Testis (tissue), 3 donors: ENCODE measurements around the gene RRP1B. TPM values are rescaled to one million over a fixed set of nuclear protein-coding genes. Genes with fewer than 3 reads are reported as not detected.
A peak's percentile ranks its signal among the peaks of the same experiment; 100 is the strongest.

ENCODE experiments used
- DNase-seq: peaks from one replicate; pipeline ENCODE4 v3.0.0-alpha.2; 2019
- H3K27ac ChIP-seq, 2 donors: fragments of 200-600 bp; sonication (generic); one replicate each; pipeline ENCODE4 v1.5.1; 2019
- H3K27me3 ChIP-seq: fragments of 200-600 bp; sonication (generic); one replicate; pipeline ENCODE4 v1.5.1; 2019
- H3K36me3 ChIP-seq: fragments of 200-600 bp; sonication (generic); one replicate; pipeline ENCODE4 v1.5.1; 2017; ENCODE audit warnings: low read depth; ENCODE audit errors: missing control alignments
- H3K4me1 ChIP-seq: fragments of 200-600 bp; sonication (generic); one replicate; pipeline ENCODE4 v1.5.1; 2019
- H3K4me3 ChIP-seq, 2 donors: fragments of 200-600 bp; sonication (generic); one replicate each; pipeline ENCODE4 v1.5.1; 2017 to 2019
- H3K9me3 ChIP-seq: fragments of 200-600 bp; sonication (generic); one replicate; pipeline ENCODE4 v1.5.1; 2017
- POLR2A ChIP-seq: fragments of 450-650 bp; IDR thresholded peaks from one replicate; pipeline ENCODE4 v1.6.1; 2017; ENCODE audit warnings: antibody characterized with exemption, mild to moderate bottlenecking, moderate library complexity
- WGBS, 2 donors: methylation state at CpG; one replicate each; pipeline ENCODE4 v1.1.5; 2018; 5-methylcytosine and 5-hydroxymethylcytosine counted together
- intact Hi-C: fragments of 100-400 bp; cut with DNase I; formaldehyde crosslinking; loops from one replicate; pipeline ENCODE4 v1.15.1; 2023; ENCODE audit warnings: low total_unique reads
- polyA plus RNA-seq: library from polyadenylated mRNA; stranded (reverse); fragments of 350-450 nt; fragmentation: Illumina TruSeq; extraction: RNeasy Lipid Tissue Mini Kit (QIAGEN cat#74804); gene quantifications from one replicate; pipeline ENCODE4 v1.2.3, GENCODE V29; 2014; ENCODE audit warnings: low read depth, low replicate concordance; ENCODE audit not compliant: insufficient read depth
- total RNA-seq, 2 donors: library from RNA; depleted of rRNA; stranded (reverse); fragments of >200 nt; gene quantifications; one replicate each; pipeline ENCODE4 v1.2.3, GENCODE V29; 2016
- TF ChIP-seq, protein P1 (sequence below), 3 experiments: fragments of 450-650 bp in 2 of 3; fragments of 200-600 bp in 1 of 3; sonication (generic) in 1 of 3; IDR thresholded peaks; one replicate each; pipeline ENCODE4 v1.5.1; 2016 to 2019; ENCODE audit warnings: antibody characterized with exemption in 3 of 3, mild to moderate bottlenecking in 2 of 3, moderate library complexity in 1 of 3

Gene RRP1B
- total and polyA plus RNA-seq, 3 donors from 2014 or later = 27.8 to 48.6 (median 44.8) TPM

DNA sequence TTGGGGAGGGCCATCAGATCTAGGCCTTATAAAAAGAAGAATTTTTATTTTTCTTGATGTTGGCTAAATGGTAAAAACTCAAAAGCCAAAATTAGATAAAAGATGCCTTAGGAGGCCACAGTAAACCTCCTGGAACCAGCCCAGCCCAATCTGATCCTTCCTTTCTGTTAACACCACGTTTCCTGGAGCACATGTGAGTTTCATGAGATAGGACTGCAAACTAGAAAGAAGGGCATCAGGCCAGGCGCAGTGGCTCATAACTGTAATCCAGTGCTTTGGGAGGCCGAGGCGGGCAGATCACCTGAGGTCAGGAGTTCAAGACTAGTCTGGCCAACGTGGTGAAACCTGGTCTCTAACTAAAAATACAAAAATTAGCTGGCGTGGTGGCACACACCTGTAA is 6.7 kb upstream of the RRP1B start:
- H3K4me1 ChIP-seq = no peaks in the 10 kb centered on the region
- intact Hi-C loops = no loop called here
- TF ChIP-seq, protein P1, sequence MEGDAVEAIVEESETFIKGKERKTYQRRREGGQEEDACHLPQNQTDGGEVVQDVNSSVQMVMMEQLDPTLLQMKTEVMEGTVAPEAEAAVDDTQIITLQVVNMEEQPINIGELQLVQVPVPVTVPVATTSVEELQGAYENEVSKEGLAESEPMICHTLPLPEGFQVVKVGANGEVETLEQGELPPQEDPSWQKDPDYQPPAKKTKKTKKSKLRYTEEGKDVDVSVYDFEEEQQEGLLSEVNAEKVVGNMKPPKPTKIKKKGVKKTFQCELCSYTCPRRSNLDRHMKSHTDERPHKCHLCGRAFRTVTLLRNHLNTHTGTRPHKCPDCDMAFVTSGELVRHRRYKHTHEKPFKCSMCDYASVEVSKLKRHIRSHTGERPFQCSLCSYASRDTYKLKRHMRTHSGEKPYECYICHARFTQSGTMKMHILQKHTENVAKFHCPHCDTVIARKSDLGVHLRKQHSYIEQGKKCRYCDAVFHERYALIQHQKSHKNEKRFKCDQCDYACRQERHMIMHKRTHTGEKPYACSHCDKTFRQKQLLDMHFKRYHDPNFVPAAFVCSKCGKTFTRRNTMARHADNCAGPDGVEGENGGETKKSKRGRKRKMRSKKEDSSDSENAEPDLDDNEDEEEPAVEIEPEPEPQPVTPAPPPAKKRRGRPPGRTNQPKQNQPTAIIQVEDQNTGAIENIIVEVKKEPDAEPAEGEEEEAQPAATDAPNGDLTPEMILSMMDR (IDR thresholded peaks at IDR 0.05) = no peak
- TF ChIP-seq POLR2A = no peak
- no peak for DNase-seq
- no peak overlapping the region for H3K27ac ChIP-seq
- WGBS, 2 donors = 90 to 91% methylated on average over 6 of the region's 6 CpGs
- H3K9me3 ChIP-seq = no peaks in the 10 kb centered on the region
- H3K27me3 ChIP-seq = no peaks in the 10 kb centered on the region
- H3K4me3 ChIP-seq = no peak overlapping the region
- no peaks in the 10 kb centered on the region for H3K36me3 ChIP-seq

DNA sequence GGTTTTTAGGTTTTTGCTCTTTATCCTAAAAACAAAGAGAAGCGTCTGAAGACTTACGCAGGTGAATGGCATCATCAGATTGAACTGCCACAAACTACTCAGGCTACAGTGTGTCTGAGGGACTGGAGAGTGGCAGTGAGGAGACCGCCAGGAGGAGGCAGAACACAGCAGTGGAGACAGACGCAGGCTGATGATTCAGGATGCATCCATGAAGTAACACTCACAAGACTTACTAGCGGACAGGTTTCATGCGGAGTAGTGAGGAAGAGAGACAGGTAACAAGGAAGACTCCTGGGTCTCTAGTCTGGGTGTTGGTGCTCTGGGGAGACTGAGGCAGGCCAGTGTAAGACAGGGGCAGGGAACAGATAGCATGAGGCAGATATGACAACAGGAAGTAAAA is 5.7 kb upstream of the RRP1B start:
- Histone ChIP-seq H3K4me3 (no peak overlapping the region), H3K27me3 (no peaks in the 10 kb centered on the region), H3K9me3 (no peaks in the 10 kb centered on the region), H3K4me1 (peaks cover 2% of the 10 kb centered on the region), H3K36me3 (no peaks in the 10 kb centered on the region), H3K27ac (no peak overlapping the region)
- no peak for DNase-seq
- 91 to 95% methylated on average over 6 of the region's 6 CpGs for WGBS, 2 donors
- intact Hi-C loops = no loop called here
- TF ChIP-seq POLR2A = no peak
- TF ChIP-seq, protein P1 (IDR thresholded peaks at IDR 0.05) = no peak

DNA sequence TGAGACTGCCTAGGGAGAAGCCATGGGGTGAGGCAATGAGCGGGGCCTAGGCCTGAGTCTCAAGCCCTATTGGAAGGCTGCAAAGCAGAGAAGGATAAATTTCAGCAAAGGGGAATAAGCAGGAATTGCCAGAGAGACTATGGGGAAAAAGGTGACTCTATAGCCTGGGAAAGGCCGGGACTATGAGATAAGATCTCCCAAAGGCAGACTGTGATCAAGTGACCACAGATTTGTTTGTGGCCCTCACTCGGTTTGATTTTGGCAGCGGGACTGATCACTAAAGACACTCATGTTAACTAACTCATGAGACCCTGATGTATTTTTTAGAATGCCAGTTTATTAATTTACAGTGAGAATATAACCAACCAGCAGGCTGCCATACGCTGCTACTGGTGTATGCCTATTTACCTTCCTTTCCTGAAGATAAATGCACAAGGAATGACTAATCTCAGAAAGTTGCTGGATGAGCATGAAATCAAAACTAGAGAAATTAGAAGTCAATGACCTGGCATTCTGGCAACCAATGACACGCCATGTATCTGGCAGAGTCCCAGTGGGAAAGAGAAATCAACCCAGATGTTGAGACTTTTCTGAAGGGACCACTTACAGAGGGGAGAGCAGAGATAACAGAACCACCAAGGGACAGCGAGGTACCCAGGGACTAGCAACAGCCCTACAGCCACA is 4.4 kb upstream of the RRP1B start:
- H3K4me1 ChIP-seq = peaks cover 6% of the 10 kb centered on the region
- no peaks in the 10 kb centered on the region for H3K36me3 ChIP-seq
- no peak for DNase-seq
- intact Hi-C loops = no loop called here
- H3K9me3 ChIP-seq = no peaks in the 10 kb centered on the region
- H3K27me3 ChIP-seq = no peaks in the 10 kb centered on the region
- TF ChIP-seq POLR2A = no peak
- TF ChIP-seq, protein P1 (IDR thresholded peaks at IDR 0.05) = no peak
- 92 to 94% methylated on average over 7 of the region's 7 CpGs for WGBS, 2 donors
- H3K27ac ChIP-seq = no peak overlapping the region
- H3K4me3 ChIP-seq = no peak overlapping the region

DNA sequence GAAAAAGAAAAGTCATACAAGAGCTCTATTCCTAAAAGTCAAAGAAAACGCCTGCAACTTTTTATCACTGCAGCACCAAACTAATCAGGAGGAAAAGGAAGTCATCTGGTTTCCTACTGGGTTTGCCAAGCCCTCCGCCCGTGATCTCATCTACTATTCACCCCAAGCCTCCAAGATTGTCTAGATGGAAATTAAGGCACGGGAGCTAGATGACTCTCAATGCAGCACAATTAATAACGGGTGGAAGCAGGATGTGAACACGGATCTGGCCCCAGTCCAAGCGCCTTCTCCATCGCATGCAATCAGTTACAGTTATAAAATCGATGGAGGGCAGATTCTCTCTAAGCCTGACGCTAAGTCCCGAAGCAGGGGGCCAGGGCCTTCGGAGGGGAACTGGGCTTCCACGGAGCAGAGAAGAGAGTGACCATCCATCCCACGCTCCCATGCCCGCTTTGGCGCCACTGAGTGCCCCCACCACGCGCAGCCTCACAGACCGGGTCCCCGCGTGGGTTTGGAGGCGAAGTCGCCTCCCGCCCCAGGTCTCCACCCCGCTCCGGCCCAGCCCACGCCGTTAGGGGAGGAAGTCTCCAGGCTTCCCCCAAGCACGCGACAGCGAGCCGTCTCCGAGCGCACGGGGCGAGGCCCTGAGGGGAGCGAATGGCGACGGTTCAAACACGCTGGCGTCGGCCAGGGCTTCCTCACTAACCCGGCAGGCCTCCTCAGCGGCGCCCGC is 1.8 kb upstream of the RRP1B start:
- TF ChIP-seq POLR2A = no peak
- TF ChIP-seq, protein P1 (IDR thresholded peaks at IDR 0.05) = no peak
- WGBS, 2 donors = 56 to 65% methylated on average over 10 to 46 of the region's 46 CpGs
- no peaks in the 10 kb centered on the region for H3K9me3 ChIP-seq
- H3K4me3 ChIP-seq = peak overlapping the region; percentile 88 to 92
- intact Hi-C loops = no loop called here
- DNase-seq = no peak
- no peaks in the 10 kb centered on the region for H3K27me3 ChIP-seq
- peak overlapping the region; percentile 24 to 64 for H3K27ac ChIP-seq
- peaks cover 18% of the 10 kb centered on the region for H3K4me1 ChIP-seq
- no peaks in the 10 kb centered on the region for H3K36me3 ChIP-seq
